Neutrophil (primary cell): ENCODE measurements around the gene TMEM164.
"Not testable (repeated sequence)": the region's sequence is repeated elsewhere in the genome, so short reads cannot be mapped to it uniquely, and the experiment has no call there.

Experiments
- H3K27ac ChIP-seq: fragments of 200-600 bp; sonication (generic); 2 replicates; pipeline ENCODE4 v1.5.1; 2016; ENCODE audit warnings: mild to moderate bottlenecking, moderate library complexity
- H3K27me3 ChIP-seq: fragments of 200-600 bp; sonication (generic); 2 replicates; pipeline ENCODE4 v1.6.0; 2016; ENCODE audit warnings: mild to moderate bottlenecking
- H3K36me3 ChIP-seq: fragments of 200-600 bp; sonication (generic); 2 replicates; pipeline ENCODE4 v1.5.1; 2017
- H3K4me1 ChIP-seq, 2 experiments: fragments of 200-600 bp in 1 of 2; sonication (generic) in 1 of 2; 1 replicate in 1 of 2; 2 replicates in 1 of 2; pipeline versions ENCODE4 v1.5.1 to v1.6.1; 2013 to 2016; ENCODE audit warnings: low read depth in 1 of 2, low read length in 1 of 2, mild to moderate bottlenecking in 1 of 2, moderate library complexity in 1 of 2; ENCODE audit not compliant: control insufficient read depth in 1 of 2, insufficient read depth in 1 of 2
- H3K4me3 ChIP-seq, 2 experiments: fragments of 200-600 bp in 1 of 2; sonication (generic) in 1 of 2; 1 replicate in 1 of 2; 2 replicates in 1 of 2; pipeline ENCODE4 v1.5.1; 2013 to 2016; ENCODE audit warnings: low read depth in 1 of 2, low read length in 1 of 2, mild to moderate bottlenecking in 1 of 2, moderate library complexity in 1 of 2
- H3K9me3 ChIP-seq: fragments of 200-600 bp; sonication (generic); 2 replicates; pipeline ENCODE4 v1.5.1; 2016
- CTCF ChIP-seq: fragments of 200-600 bp; sonication (generic); IDR thresholded peaks from 2 replicates; pipeline ENCODE4 v1.5.1; 2016; ENCODE audit warnings: antibody characterized with exemption

TMEM164 gene

GRCh38 chrX:110145854-110146253, 142.9 kb downstream of the TMEM164 start:
- Histone ChIP-seq H3K9me3 (no peaks in the 10 kb centered on the region), H3K27ac (peak overlapping the region; percentile 33), H3K4me1 (peaks cover 33% of the 10 kb centered on the region in 2 experiments), H3K27me3 (no peaks in the 10 kb centered on the region), H3K36me3 (peaks cover 24% of the 10 kb centered on the region), H3K4me3 (no peak overlapping the region)
- TF ChIP-seq CTCF = peak; percentile 42

GRCh38 chrX:110146521-110146920, 143.6 kb downstream of the TMEM164 start:
- Histone ChIP-seq H3K36me3 (peaks cover 24% of the 10 kb centered on the region), H3K9me3 (no peaks in the 10 kb centered on the region), H3K4me1 (peaks cover 30 to 32% of the 10 kb centered on the region in 2 experiments), H3K4me3 (no peak overlapping the region), H3K27ac (no peak overlapping the region), H3K27me3 (no peaks in the 10 kb centered on the region)
- TF ChIP-seq CTCF = peak; percentile 38

- H3K27me3 ChIP-seq = no peaks in the 10 kb centered on the region
- no peak overlapping the region for H3K4me3 ChIP-seq
- no peaks in the 10 kb centered on the region for H3K9me3 ChIP-seq
- H3K36me3 ChIP-seq = peaks cover 11% of the 10 kb centered on the region
- H3K4me1 ChIP-seq = no peaks in the 10 kb centered on the region
- no peak for TF ChIP-seq CTCF
- H3K27ac ChIP-seq = no peak overlapping the region
These were observed 150.3 kb downstream of the TMEM164 start for GRCh38 chrX:110153244-110153643.

- no peak overlapping the region for H3K27ac ChIP-seq
- H3K9me3 ChIP-seq = no peaks in the 10 kb centered on the region
- no peak for TF ChIP-seq CTCF
- H3K27me3 ChIP-seq = no peaks in the 10 kb centered on the region
- H3K36me3 ChIP-seq = peaks cover 11% of the 10 kb centered on the region
- no peaks in the 10 kb centered on the region for H3K4me1 ChIP-seq
- H3K4me3 ChIP-seq = no peak overlapping the region
These were observed 151.0 kb downstream of the TMEM164 start for GRCh38 chrX:110153896-110154295.

GRCh38 chrX:110154328-110154727, 151.4 kb downstream of the TMEM164 start:
- H3K4me3 ChIP-seq, H3K4me1 ChIP-seq, H3K27me3 ChIP-seq, H3K27ac ChIP-seq, H3K9me3 ChIP-seq, H3K36me3 ChIP-seq: not testable (repeated sequence)

- Histone ChIP-seq H3K36me3 (peaks cover 5% of the 10 kb centered on the region), H3K9me3 (no peaks in the 10 kb centered on the region), H3K27ac (no peak overlapping the region), H3K27me3 (no peaks in the 10 kb centered on the region), H3K4me3 (no peak overlapping the region), H3K4me1 (peaks cover 3 to 5% of the 10 kb centered on the region in 2 experiments)
- no peak for TF ChIP-seq CTCF
These were observed 152.8 kb downstream of the TMEM164 start for GRCh38 chrX:110155759-110156158.
